Glutamatergic neuron (in vitro differentiated cells): ENCODE measurements around the gene SLBP. TPM values are rescaled to one million over a fixed set of nuclear protein-coding genes. Genes with fewer than 3 reads are reported as not detected.

ENCODE experiments used
- total RNA-seq: library from RNA; stranded (reverse); fragmentation: NEBNext Ultra II Directional; extraction: Animal tissue kit (Norgen Biotek cat#: 25700); gene quantifications from one replicate; pipeline ENCODE4 v1.2.1, GENCODE V29; 2021; ENCODE audit not compliant: unreplicated experiment

Gene SLBP
- total RNA-seq, 1 donor from 2014 or later, result 25.0 TPM

Other genes starting within 250 kb of the SLBP start
- gene FAM53A, start 28.0 kb downstream of the SLBP start, total RNA-seq, result 1.1 TPM
- 23.8 TPM for gene TMEM129, start 9.0 kb upstream of the SLBP start, total RNA-seq
- gene TACC3, start 9.2 kb upstream of the SLBP start, total RNA-seq, result 23.0 TPM
- 11.3 TPM for gene FGFR3, start 81.0 kb upstream of the SLBP start, total RNA-seq
- gene LETM1, start 143.8 kb upstream of the SLBP start, total RNA-seq, result 48.5 TPM
- 138 TPM for gene NSD2, start 159.1 kb upstream of the SLBP start, total RNA-seq